ENCODE results near the gene ATF7. TPM values are rescaled to one million over a fixed set of nuclear protein-coding genes. Genes with fewer than 3 reads are reported as not detected.
"Not testable (repeated sequence)": the region's sequence is repeated elsewhere in the genome, so short reads cannot be mapped to it uniquely, and the experiment has no call there.

The ATF7 gene
- total RNA-seq, 2 experiments from 2014 or later = 13.3 to 14.3 TPM

DNA sequence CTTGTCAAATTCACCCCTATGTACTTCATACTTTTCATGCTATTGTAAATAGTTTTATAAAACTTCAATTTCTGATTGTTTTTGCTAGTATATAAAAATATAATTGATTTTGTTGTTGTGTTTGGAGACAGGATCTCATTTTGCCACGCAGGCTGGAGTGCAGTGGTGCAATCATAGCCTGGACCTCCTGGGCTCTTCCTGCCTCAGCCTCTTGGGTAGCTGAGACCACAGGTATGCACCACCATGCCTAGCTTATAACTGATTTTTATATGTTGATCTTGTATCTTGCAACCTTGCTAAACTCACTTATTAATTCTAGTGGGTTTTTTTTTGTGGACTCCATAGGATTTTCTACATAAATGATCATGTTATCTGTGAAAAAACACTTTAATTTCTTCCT lies 26.2 kb upstream of the ATF7 start:
- H3K9me3 Mint-ChIP-seq = no peaks in the 10 kb centered on the region

DNA sequence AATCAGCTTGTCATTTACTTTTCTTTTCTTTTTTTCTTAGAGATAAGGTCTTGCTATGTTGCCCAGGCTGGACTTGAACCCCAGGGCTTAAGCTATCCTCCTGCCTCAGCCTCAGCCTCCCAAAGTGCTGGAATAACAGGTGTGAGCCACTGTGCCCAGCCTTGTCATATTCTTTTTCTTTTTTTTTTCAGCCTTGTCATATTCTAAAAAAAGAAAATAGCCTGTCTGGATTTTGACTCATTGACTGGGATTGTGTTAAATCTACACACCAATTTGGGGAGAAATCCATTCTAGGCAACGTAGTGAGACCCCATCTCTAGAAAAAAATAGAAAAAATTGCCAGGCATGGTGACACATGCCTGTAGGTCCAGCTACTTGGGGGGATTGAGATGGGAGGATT lies 25.6 kb upstream of the ATF7 start:
- DNase-seq (no peak), ATAC-seq (ENCODE audit: poor library complexity) (no peak)
- ChIA-PET POLR2A (no interaction called here), CTCF (interaction anchor here (0.7 kb wide), 1 partner anchor 31 kb away, joined by 3 read pairs; no protein-coding TSS in a partner anchor)
- Histone ChIP-seq H3K4me1 (ENCODE audit: insufficient read depth, low read length) (no peaks in the 10 kb centered on the region), H3K27me3 (ENCODE audit: control insufficient read depth in 1 of 2, insufficient read depth in 2 of 2, low read length in 2 of 2) (no peaks in the 10 kb centered on the region), H3K4me3 (ENCODE audit: low read length) (no peak overlapping the region), H3K36me3 (ENCODE audit: insufficient read depth, low read length) (no peaks in the 10 kb centered on the region), H3K27ac (ENCODE audit: low read depth in 1 of 2, low read length in 2 of 2) (no peak overlapping the region), H3K9me3 (ENCODE audit: control insufficient read depth in 1 of 2, insufficient read depth in 1 of 2, low read length in 2 of 2) (no peaks in the 10 kb centered on the region)
- Mint-ChIP-seq H3K4me3 (no peak overlapping the region), H3K36me3 (ENCODE audit: low read depth) (no peaks in the 10 kb centered on the region), H3K4me1 (ENCODE audit: low read depth) (no peaks in the 10 kb centered on the region), H3K9me3 (no peaks in the 10 kb centered on the region), H3K27ac (no peak overlapping the region), H3K27me3 (no peaks in the 10 kb centered on the region)
- TF ChIP-seq, protein P1, sequence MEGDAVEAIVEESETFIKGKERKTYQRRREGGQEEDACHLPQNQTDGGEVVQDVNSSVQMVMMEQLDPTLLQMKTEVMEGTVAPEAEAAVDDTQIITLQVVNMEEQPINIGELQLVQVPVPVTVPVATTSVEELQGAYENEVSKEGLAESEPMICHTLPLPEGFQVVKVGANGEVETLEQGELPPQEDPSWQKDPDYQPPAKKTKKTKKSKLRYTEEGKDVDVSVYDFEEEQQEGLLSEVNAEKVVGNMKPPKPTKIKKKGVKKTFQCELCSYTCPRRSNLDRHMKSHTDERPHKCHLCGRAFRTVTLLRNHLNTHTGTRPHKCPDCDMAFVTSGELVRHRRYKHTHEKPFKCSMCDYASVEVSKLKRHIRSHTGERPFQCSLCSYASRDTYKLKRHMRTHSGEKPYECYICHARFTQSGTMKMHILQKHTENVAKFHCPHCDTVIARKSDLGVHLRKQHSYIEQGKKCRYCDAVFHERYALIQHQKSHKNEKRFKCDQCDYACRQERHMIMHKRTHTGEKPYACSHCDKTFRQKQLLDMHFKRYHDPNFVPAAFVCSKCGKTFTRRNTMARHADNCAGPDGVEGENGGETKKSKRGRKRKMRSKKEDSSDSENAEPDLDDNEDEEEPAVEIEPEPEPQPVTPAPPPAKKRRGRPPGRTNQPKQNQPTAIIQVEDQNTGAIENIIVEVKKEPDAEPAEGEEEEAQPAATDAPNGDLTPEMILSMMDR (IDR thresholded peaks at IDR 0.05) = no peak
- intact Hi-C loops (cut with DNase I, micrococcal nuclease) = no loop called here

More for the DNA sequence above, 26.2 kb upstream of the ATF7 start:
- ATAC-seq (ENCODE audit: poor library complexity) = no peak
- CTCF ChIA-PET = interaction anchor here (0.7 kb wide), 1 partner anchor 32 kb away, joined by 3 read pairs; no protein-coding TSS in a partner anchor
- Histone ChIP-seq H3K27me3 (ENCODE audit: control insufficient read depth in 1 of 2, insufficient read depth in 2 of 2, low read length in 2 of 2) (no peaks in the 10 kb centered on the region), H3K27ac (ENCODE audit: low read depth in 1 of 2, low read length in 2 of 2) (no peak overlapping the region), H3K9me3 (ENCODE audit: control insufficient read depth in 1 of 2, insufficient read depth in 1 of 2, low read length in 2 of 2) (no peaks in the 10 kb centered on the region), H3K36me3 (ENCODE audit: insufficient read depth, low read length) (no peaks in the 10 kb centered on the region), H3K4me3 (ENCODE audit: low read length) (no peak overlapping the region), H3K4me1 (ENCODE audit: insufficient read depth, low read length) (no peaks in the 10 kb centered on the region)
- no peak for DNase-seq
- Mint-ChIP-seq H3K4me1 (ENCODE audit: low read depth) (no peaks in the 10 kb centered on the region), H3K4me3 (no peak overlapping the region), H3K27ac (no peak overlapping the region), H3K36me3 (ENCODE audit: low read depth) (no peaks in the 10 kb centered on the region), H3K27me3 (no peaks in the 10 kb centered on the region)
- POLR2A ChIA-PET = no interaction called here
- intact Hi-C loops (cut with DNase I, micrococcal nuclease) = no loop called here
- TF ChIP-seq, protein P1 (IDR thresholded peaks at IDR 0.05) = no peak

DNA sequence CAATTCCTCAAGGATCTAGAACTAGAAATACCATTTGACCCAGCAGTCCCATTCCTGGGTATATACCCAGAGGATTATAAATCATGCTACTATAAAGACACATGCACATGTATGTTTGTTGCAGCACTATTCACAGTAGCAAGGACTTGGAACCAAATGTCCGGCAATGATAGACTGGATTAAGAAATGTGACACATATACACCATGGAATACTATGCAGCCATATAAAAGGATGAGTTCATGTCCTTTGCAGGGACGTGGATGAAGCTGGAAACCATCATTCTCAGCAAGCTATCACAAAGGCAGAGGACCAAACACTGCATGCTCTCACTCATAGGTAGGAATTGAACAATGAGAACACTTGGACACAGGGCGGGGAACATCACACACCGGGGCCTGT lies 20.1 kb upstream of the ATF7 start:
- H3K9me3 ChIP-seq (ENCODE audit: control insufficient read depth in 1 of 2, insufficient read depth in 1 of 2, low read length in 2 of 2); H3K36me3 Mint-ChIP-seq (ENCODE audit: low read depth); H3K27ac ChIP-seq (ENCODE audit: low read depth in 1 of 2, low read length in 2 of 2); ATAC-seq (ENCODE audit: poor library complexity); H3K4me3 ChIP-seq (ENCODE audit: low read length); CTCF ChIA-PET; H3K36me3 ChIP-seq (ENCODE audit: insufficient read depth, low read length); H3K4me1 ChIP-seq (ENCODE audit: insufficient read depth, low read length); H3K27me3 Mint-ChIP-seq; H3K27ac Mint-ChIP-seq; H3K27me3 ChIP-seq (ENCODE audit: control insufficient read depth in 1 of 2, insufficient read depth in 2 of 2, low read length in 2 of 2); POLR2A ChIA-PET; DNase-seq; H3K4me3 Mint-ChIP-seq; H3K9me3 Mint-ChIP-seq; H3K4me1 Mint-ChIP-seq (ENCODE audit: low read depth): not testable (repeated sequence)
- intact Hi-C loops (cut with DNase I, micrococcal nuclease) = loop anchor here in 1 of 2 experiments (10.0 kb wide), 1 partner anchor 501 kb away; no protein-coding TSS in a partner anchor

DNA sequence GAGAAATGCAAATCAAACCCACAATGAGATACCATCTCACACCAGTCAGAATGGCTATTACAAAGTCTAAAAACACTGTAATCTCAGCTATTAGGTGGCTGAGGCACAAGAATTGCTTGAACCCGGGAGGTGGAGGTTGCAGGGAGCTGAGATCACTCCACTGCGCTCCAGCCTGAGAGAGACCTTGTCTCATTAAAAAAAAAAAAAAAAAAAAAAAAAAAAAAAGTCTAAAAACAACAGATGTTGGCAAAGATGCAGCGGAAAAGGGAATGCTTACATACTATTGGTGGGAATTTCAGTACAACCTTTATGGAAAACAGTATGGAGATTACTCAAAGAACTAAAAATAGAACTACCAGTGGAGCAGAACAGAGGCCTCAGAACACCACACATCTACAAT lies 19.0 kb upstream of the ATF7 start:
- TF ChIP-seq, protein P1 (IDR thresholded peaks at IDR 0.05) = no peak
- H3K27ac Mint-ChIP-seq = no peak overlapping the region
- Histone ChIP-seq H3K9me3 (ENCODE audit: control insufficient read depth in 1 of 2, insufficient read depth in 1 of 2, low read length in 2 of 2) (no peaks in the 10 kb centered on the region), H3K27ac (ENCODE audit: low read depth in 1 of 2, low read length in 2 of 2) (no peak overlapping the region), H3K36me3 (ENCODE audit: insufficient read depth, low read length) (no peaks in the 10 kb centered on the region), H3K4me1 (ENCODE audit: insufficient read depth, low read length) (no peaks in the 10 kb centered on the region), H3K27me3 (ENCODE audit: control insufficient read depth in 1 of 2, insufficient read depth in 2 of 2, low read length in 2 of 2) (no peaks in the 10 kb centered on the region), H3K4me3 (ENCODE audit: low read length) (no peak overlapping the region)
- H3K4me3 Mint-ChIP-seq = no peak overlapping the region
- DNase-seq (no peak), ATAC-seq (ENCODE audit: poor library complexity) (no peak)
- intact Hi-C loops (cut with DNase I, micrococcal nuclease) = loop anchor here in 1 of 2 experiments (10.0 kb wide), 1 partner anchor 500 kb away; no protein-coding TSS in a partner anchor
- ChIA-PET CTCF (no interaction called here), POLR2A (no interaction called here)
- H3K4me1 Mint-ChIP-seq (ENCODE audit: low read depth) = no peaks in the 10 kb centered on the region
- H3K9me3 Mint-ChIP-seq = no peaks in the 10 kb centered on the region
- no peaks in the 10 kb centered on the region for H3K36me3 Mint-ChIP-seq (ENCODE audit: low read depth)
- no peaks in the 10 kb centered on the region for H3K27me3 Mint-ChIP-seq

Data from CD4-positive, alpha-beta T cell (primary cell).